Stomach (tissue), 4 donors: Measurements from ENCODE around the gene LRRC15.

Experiments
- CTCF ChIP-seq, 7 experiments: fragments of 450-650 bp in 4 of 7; fragments of 200-600 bp in 3 of 7; sonication (generic) in 3 of 7; IDR thresholded peaks; one replicate each; pipeline ENCODE4 v1.5.1; 2016 to 2019; ENCODE audit warnings: antibody characterized with exemption in 7 of 7, control low read depth in 2 of 7, mild to moderate bottlenecking in 1 of 7
- POLR2A ChIP-seq, 4 donors: fragments of 450-650 bp; IDR thresholded peaks; one replicate each; pipeline ENCODE4 v1.6.1; 2016; ENCODE audit warnings: antibody characterized with exemption in 4 of 4, control low read depth in 2 of 4, mild to moderate bottlenecking in 1 of 4, moderate library complexity in 1 of 4

DNA sequence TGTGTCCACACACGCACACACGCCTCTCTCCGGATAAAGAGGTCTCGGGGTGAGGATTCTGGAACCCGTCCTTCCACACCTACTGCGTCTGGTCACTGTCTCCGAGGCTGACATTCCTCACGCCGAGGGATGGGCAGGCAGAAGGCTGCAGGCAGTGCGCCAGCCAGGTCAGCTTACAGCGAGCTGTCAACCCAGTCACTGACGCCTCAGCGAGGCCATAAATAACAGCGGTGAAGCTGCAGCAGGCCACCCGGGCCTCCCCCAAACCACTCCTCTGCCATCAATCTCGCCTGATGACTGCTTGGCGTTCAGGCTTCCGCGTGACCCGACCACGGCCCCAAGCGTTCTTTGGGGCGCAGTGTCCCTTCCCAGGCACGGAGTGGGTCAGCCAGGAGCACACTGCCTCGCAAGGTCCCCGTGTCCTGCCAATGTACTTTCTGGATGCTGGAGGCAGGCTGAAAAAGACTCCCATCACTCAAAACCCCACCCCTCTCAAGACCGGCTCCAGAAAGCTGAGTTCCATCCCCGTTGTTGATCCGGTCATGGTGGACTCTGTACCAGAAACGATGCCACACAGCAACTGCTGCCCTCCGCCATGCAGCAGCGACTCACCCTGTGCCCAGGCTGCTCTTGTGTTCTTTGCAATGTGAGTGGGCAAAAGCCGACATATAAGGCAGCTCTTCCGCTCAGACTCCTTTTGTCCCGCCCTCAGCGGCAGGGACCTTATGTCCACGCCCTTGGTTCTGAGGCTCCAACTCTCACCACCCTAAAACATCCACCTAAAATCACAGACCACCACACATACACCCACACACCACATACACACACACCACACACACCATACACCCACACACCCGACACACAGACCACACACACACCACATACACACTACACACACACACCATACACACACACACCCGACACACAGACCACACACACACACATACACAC lies 45.5 kb downstream of the LRRC15 start:
- TF ChIP-seq POLR2A (IDR thresholded peaks at IDR 0.05) (no peak), CTCF (IDR thresholded peaks at IDR 0.05) (no peak)
